HG03442 (cell line): ENCODE results near the gene GAB3.
A peak's percentile ranks its signal among the peaks of the same experiment; 100 is the strongest.

Experiments
- ATAC-seq: cut with Tn5 transposase; IDR thresholded peaks from one replicate; pipeline ENCODE4 v1.9.1; 2021; ENCODE audit warnings: mild to moderate bottlenecking, moderate library complexity; ENCODE audit not compliant: unreplicated experiment

Gene GAB3

GRCh38 chrX:154750301-154751202, at the start of gene GAB3:
Gene GAB3 (minus strand): TSS chrX:154751077. CDS start chrX:154751025, 52 bp downstream.
- peak; percentile 67 for ATAC-seq

GRCh38 chrX:154799556-154800348, 48.9 kb upstream of the GAB3 start:
- no peak for ATAC-seq

GRCh38 chrX:154797006-154797405, 46.1 kb upstream of the GAB3 start:
- no peak for ATAC-seq

GRCh38 chrX:154795016-154795415, 44.1 kb upstream of the GAB3 start:
- ATAC-seq: no peak

GRCh38 chrX:154793084-154793795, 42.4 kb upstream of the GAB3 start:
- no peak for ATAC-seq

- no peak for ATAC-seq
Observed at GRCh38 chrX:154791939-154792338, 41.1 kb upstream of the GAB3 start.

- no peak for ATAC-seq
Observed at GRCh38 chrX:154791467-154791866, 40.6 kb upstream of the GAB3 start.

- ATAC-seq: no peak
Observed at GRCh38 chrX:154785716-154786115, 34.8 kb upstream of the GAB3 start.

- ATAC-seq: no peak
Observed at GRCh38 chrX:154784149-154784995, 33.5 kb upstream of the GAB3 start.

GRCh38 chrX:154780968-154781367, 30.1 kb upstream of the GAB3 start:
- no peak for ATAC-seq

GRCh38 chrX:154779261-154779660, 28.4 kb upstream of the GAB3 start:
- ATAC-seq: no peak

- no peak for ATAC-seq
Observed at GRCh38 chrX:154776753-154777152, 25.9 kb upstream of the GAB3 start.

GRCh38 chrX:154775419-154776349, 24.8 kb upstream of the GAB3 start:
- no peak for ATAC-seq

- no peak for ATAC-seq
Observed at GRCh38 chrX:154774622-154775021, 23.7 kb upstream of the GAB3 start.

GRCh38 chrX:154762537-154763296, 11.8 kb upstream of the GAB3 start, which contains the start of gene DKC1:
Gene DKC1 (plus strand): TSS chrX:154762864. CDS start chrX:154762966, 102 bp downstream.
- ATAC-seq: peak; percentile 85

- ATAC-seq: no peak
Observed at GRCh38 chrX:154761977-154762536, 11.2 kb upstream of the GAB3 start.

GRCh38 chrX:154758696-154759095, 7.8 kb upstream of the GAB3 start:
- no peak for ATAC-seq

- ATAC-seq: no peak
Observed at GRCh38 chrX:154751669-154752271, 893 bp upstream of the GAB3 start.
